ENCODE measurements around the gene NMNAT2.

GRCh38 chr1:183304440-183305107, 113.6 kb downstream of the NMNAT2 start:
- TF ChIP-seq CTCF (IDR thresholded peaks at IDR 0.05) (no peak), POLR2AphosphoS5 (IDR thresholded peaks at IDR 0.05; ENCODE audit: low read depth, low read length) (no peak), TCF7L2 (IDR thresholded peaks at IDR 0.05; ENCODE audit: low read depth, low read length) (no peak)

Measured in Panc1 (cell line).